ENCODE results near the gene SMARCAL1.
"Not testable (repeated sequence)": the region's sequence is repeated elsewhere in the genome, so short reads cannot be mapped to it uniquely, and the experiment has no call there.

SMARCAL1 gene

GRCh38 chr2:216502381-216503158 is 90.3 kb downstream of the SMARCAL1 start:
- DNase-seq (ENCODE audit: low spot score): no peak

- DNase-seq (ENCODE audit: low spot score): no peak
Observed at GRCh38 chr2:216503159-216503629, 90.9 kb downstream of the SMARCAL1 start.

DNA sequence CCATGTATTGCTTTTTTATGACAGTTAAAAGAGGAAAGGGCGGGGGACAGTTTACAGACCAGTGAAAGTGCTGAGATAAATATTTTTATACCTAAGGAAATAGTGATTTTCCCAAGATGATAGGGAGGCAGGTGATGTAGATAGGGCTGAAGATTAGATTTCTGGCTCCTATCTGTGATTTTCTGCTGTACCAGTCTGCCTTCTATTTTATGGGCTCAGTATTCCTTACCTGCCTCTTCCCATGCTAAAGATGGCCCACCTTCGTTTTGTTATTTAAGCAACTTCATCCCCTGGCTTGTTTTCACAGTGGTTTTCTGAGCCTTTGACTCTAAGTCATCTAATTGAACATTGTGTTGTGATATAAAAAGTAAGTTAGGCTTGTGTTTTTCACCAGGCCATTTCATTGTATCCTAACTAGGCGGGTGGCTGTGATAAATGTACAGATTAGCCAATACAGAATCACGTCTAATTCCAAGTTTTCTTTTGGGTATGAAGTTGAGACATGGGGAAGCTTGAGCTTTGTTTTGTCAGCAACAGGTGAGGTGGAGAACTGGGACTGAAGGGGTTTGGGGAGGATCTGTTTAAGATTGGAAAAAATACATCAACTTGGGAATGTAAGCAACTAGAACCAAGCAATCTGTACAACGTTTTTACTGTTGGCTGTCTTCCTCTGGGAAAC is 91.6 kb downstream of the SMARCAL1 start:
- DNase-seq (ENCODE audit: low spot score): no peak

DNA sequence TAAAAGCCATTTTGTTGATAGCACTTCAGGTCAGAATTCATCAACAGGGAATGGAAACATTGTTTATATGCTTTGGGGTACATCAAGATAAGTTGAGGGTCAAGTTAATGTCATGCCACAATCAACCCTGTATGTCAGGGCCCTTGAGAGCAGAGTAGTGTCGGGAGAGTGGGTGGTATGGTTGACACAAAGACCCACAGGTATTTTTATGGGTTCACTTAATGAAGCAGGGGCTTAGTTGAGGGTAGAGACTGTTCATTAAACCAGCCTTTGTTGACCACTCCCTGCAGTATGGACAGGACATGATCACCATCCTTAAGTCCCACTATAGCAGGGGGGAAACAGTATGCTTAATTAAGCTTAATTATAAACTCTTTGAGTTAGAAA is 92.1 kb downstream of the SMARCAL1 start:
- DNase-seq (ENCODE audit: low spot score): no peak

GRCh38 chr2:216505133-216506106 is 93.1 kb downstream of the SMARCAL1 start:
- DNase-seq (ENCODE audit: low spot score): no peak

GRCh38 chr2:216507220-216508160 is 95.2 kb downstream of the SMARCAL1 start:
- DNase-seq (ENCODE audit: low spot score): no peak

DNA sequence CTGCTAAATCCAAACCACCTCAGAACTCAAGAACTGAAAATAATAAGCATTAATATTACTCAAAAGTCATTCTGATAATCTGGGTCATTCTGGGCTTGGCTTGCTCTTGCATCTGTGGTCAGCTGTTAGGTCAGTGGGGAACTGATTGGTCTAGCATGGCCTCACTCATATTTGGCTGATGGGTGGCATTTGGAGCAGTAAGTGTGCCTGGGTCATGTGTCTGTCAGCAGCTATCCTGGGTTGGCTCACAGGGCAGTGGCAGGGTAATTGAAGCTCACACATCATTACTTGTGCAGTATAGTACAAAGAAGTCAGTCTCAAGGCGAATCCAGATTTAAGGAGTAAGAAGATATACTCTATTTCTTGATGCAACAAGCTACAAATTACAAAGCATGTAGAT is 95.9 kb downstream of the SMARCAL1 start:
- no peak for DNase-seq (ENCODE audit: low spot score)

- no peak for DNase-seq (ENCODE audit: low spot score)
Observed at GRCh38 chr2:216516730-216517350, 104.6 kb downstream of the SMARCAL1 start.

DNA sequence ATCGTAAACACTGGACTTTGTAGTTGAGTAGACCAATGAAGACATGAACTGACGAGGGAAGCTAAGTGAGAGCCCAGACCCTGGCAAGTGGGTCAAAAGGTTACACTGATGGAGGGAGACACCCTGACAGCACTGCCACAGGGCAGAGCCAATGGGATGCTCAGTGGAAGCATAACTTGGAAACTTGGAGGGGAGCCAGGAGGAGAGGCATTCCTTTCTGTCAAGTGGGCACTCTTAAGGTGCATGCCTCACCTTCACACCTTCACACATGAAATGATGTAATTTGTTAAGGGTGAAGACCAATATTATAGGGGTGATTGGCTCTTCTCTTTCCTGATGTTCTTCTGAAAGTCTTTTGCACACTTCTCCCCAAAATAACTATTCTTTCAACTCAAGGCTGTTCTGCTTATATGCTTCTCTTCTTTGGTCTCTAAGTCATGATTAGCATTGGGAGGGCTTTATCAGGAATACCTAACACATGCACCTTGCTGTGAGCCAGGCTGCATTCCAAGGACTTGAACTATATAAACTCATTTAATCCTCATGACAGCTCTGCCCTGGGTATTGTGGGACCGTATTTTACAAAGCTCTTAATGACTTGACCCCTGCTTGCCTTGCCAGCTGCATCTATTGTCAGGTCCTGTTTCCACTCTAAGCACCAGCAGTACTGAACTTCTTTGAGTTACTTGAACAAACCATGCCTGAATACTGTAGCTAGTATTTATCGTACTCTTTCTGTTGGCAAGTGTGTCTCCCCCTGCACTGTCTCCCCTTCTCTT is 105.4 kb downstream of the SMARCAL1 start:
- DNase-seq (ENCODE audit: low spot score): no peak

- not testable (repeated sequence) for DNase-seq (ENCODE audit: low spot score)
Observed at GRCh38 chr2:216518566-216519119, 106.4 kb downstream of the SMARCAL1 start.

- DNase-seq (ENCODE audit: low spot score): no peak
Observed at GRCh38 chr2:216519154-216519762, 107.0 kb downstream of the SMARCAL1 start.

DNA sequence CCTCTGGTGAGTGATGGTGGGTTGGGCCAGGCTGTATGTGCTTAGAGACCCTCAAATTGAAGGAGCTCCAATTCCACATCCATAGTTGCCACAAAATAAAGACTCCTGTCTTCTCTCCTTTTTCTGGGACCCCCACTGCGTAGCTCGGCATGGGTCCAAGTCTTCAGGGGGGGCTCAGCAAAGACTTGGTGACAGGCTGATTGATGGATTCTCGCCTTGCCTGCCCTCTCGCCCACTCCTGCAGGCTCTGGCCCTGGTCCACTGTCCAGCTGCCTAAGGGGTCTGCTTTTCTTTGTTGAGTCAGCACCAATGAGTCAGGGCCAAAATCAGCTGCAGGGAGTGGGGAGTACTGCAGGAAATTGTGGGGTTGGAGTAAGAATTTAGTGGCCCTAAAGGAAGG is 107.8 kb downstream of the SMARCAL1 start:
- no peak for DNase-seq (ENCODE audit: low spot score)

DNA sequence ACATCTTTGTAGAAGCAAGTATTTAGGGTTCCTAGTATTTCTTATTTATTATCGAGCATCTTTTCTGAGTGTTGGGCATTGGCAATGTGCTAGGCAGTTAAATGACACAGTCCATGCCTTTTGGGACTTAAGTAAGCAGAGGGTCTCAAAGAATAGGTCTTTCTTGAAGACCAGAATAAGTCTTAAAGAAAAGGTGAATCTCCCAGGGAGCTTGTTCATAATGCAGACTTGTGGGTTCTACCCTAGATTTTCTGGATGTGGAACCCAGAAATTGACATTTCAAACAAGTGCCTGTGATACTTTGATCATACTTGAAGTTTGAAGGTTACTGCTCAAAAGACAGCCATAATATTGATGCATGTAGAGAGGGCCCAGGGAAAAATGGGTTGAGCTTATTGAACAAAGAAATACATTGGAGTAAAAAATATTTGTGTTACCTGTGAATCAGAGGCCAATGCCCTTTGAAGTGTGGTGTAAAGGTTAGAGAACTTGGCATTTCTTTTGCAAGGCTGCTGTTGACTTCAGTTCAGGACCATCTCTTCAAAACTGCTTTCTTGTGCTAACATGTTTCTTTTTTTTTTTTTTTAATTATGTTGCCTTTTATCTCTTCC is 110.7 kb downstream of the SMARCAL1 start:
- no peak for DNase-seq (ENCODE audit: low spot score)

GRCh38 chr2:216525972-216526371 is 113.7 kb downstream of the SMARCAL1 start:
- no peak for DNase-seq (ENCODE audit: low spot score)

DNA sequence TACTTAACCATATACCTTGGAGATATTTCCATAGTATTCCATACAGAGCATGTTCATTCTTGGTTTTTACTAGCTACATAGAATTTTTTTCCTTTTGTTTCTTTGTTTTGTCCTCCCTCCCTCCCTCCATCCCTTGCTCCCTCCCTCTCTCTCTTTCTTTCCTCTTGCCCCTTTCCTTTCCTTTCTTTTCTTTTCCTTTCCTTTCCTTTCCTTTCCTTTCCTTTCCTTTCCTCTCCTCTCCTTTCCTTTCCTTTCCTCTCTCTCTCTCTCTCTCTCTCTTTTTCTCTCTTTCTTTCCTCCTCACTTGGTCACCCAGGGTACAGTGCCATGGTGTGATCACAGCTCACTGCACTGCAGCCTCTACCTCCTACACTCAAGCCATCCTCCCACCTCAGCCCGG is 114.7 kb downstream of the SMARCAL1 start:
- no peak for DNase-seq (ENCODE audit: low spot score)

GRCh38 chr2:216527600-216527999 is 115.3 kb downstream of the SMARCAL1 start:
- no peak for DNase-seq (ENCODE audit: low spot score)

DNA sequence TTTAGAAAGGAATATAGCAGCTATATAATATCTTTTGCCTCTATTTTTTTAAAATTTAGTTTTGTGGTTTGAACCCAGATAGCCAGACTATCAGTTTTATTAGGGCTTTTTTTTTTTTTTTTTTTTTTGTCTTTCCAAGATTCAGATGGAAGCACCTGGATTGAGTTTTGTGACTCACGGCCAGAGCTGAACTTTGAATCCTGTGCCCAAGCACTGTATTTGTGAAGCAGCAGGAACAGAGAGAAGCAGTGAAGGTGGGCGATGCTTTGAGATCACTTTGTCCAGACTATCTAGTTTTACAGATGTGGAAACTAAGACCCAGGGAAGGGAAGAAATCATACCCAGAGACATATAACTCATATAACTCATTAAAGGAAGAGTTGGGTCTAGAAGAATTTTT is 120.3 kb downstream of the SMARCAL1 start:
- no peak for DNase-seq (ENCODE audit: low spot score)

Measured in left forelimb (tissue), 1 donor.